Tibial nerve (tissue), 4 donors: ENCODE results near the gene ZBTB16. TPM values are rescaled to one million over a fixed set of nuclear protein-coding genes. Genes with fewer than 3 reads are reported as not detected.
A peak's percentile ranks its signal among the peaks of the same experiment; 100 is the strongest.

ENCODE experiments used
- DNase-seq, 2 donors: peaks; one replicate each; pipeline ENCODE4 v3.0.0-alpha.2; 2019; ENCODE audit warnings: low spot score in 2 of 2
- H3K27ac ChIP-seq, 4 donors: fragments of 200-600 bp; sonication (generic) in 3 of 4; one replicate each; pipeline ENCODE4 v1.5.1; 2017 to 2019; ENCODE audit warnings: mild to moderate bottlenecking in 1 of 4
- H3K27me3 ChIP-seq, 2 donors: fragments of 200-600 bp; sonication (generic) in 1 of 2; one replicate each; pipeline versions ENCODE4 v1.5.1 to v1.6.0; 2017 to 2019
- H3K36me3 ChIP-seq, 3 donors: fragments of 200-600 bp; sonication (generic); one replicate each; pipeline ENCODE4 v1.5.1; 2018 to 2019
- H3K4me1 ChIP-seq, 4 donors: fragments of 200-600 bp; sonication (generic) in 3 of 4; one replicate each; pipeline ENCODE4 v1.5.1; 2017 to 2019
- H3K4me3 ChIP-seq, 4 donors: fragments of 200-600 bp; sonication (generic) in 3 of 4; one replicate each; pipeline ENCODE4 v1.5.1; 2017 to 2019; ENCODE audit warnings: mild to moderate bottlenecking in 1 of 4, moderate library complexity in 1 of 4
- H3K9me3 ChIP-seq, 4 donors: fragments of 200-600 bp; sonication (generic) in 3 of 4; one replicate each; pipeline ENCODE4 v1.5.1; 2017 to 2019
- EP300 ChIP-seq, 2 donors: sonication (generic); formaldehyde crosslinking; IDR thresholded peaks; one replicate each; pipeline ENCODE4 v1.6.1; 2017; ENCODE audit warnings: antibody characterized with exemption in 2 of 2, mild to moderate bottlenecking in 1 of 2
- POLR2A ChIP-seq, 2 donors: fragments of 450-650 bp; IDR thresholded peaks; one replicate each; pipeline ENCODE4 v1.6.1; 2017; ENCODE audit warnings: antibody characterized with exemption in 2 of 2, mild to moderate bottlenecking in 2 of 2, moderate library complexity in 2 of 2
- WGBS, 2 donors: methylation state at CpG; one replicate each; pipeline ENCODE4 v1.1.5; 2018; 5-methylcytosine and 5-hydroxymethylcytosine counted together
- total RNA-seq, 4 donors: library from RNA; depleted of rRNA; stranded (reverse); fragments of >200 nt; gene quantifications; one replicate each; pipeline ENCODE4 v1.1.0, GENCODE V29; 2016
- TF ChIP-seq, protein P1 (sequence below), 5 experiments: fragments of 200-600 bp in 3 of 5; fragments of 450-650 bp in 2 of 5; sonication (generic) in 3 of 5; IDR thresholded peaks; one replicate each; pipeline ENCODE4 v1.5.1; 2016 to 2019; ENCODE audit warnings: antibody characterized with exemption in 5 of 5, mild to moderate bottlenecking in 3 of 5, moderate library complexity in 2 of 5

ZBTB16 gene
- total RNA-seq, 4 donors from 2014 or later: 405 to 756 (median 580) TPM

DNA sequence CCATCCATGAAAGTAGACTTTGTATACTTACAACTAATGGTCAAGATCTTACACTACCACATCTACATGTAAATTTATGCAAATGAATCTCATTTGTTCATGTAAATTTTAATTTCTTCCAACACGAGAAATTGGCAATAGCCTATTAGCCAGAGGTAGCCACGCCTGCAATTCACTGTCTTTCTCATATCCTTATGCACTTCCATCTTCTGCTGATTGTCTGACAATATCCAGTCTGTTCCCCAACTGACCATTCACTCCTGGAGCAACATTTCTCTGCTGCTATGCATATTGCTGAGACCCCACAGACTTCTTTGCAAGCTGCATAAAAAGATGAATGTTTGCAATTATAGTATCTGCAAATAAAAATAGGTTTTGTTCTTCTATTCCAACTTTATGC, 239.2 kb downstream of the ZBTB16 start:
- Histone ChIP-seq H3K27me3 (no peaks in the 10 kb centered on the region), H3K36me3 (peaks cover 0 to 57% (median 0%) of the 10 kb centered on the region in 3 donors), H3K9me3 (peaks cover 0 to 22% (median 5%) of the 10 kb centered on the region in 4 donors), H3K4me1 (peaks cover 0 to 30% (median 11%) of the 10 kb centered on the region in 4 donors), H3K27ac (peak overlapping the region in 2 of 4 donors; percentile 95 to 96), H3K4me3 (peak overlapping the region; percentile 29 to 57 (median 40))
- no peak for TF ChIP-seq POLR2A (IDR thresholded peaks at IDR 0.05)
- no peak for TF ChIP-seq EP300 (IDR thresholded peaks at IDR 0.05)
- TF ChIP-seq, protein P1, sequence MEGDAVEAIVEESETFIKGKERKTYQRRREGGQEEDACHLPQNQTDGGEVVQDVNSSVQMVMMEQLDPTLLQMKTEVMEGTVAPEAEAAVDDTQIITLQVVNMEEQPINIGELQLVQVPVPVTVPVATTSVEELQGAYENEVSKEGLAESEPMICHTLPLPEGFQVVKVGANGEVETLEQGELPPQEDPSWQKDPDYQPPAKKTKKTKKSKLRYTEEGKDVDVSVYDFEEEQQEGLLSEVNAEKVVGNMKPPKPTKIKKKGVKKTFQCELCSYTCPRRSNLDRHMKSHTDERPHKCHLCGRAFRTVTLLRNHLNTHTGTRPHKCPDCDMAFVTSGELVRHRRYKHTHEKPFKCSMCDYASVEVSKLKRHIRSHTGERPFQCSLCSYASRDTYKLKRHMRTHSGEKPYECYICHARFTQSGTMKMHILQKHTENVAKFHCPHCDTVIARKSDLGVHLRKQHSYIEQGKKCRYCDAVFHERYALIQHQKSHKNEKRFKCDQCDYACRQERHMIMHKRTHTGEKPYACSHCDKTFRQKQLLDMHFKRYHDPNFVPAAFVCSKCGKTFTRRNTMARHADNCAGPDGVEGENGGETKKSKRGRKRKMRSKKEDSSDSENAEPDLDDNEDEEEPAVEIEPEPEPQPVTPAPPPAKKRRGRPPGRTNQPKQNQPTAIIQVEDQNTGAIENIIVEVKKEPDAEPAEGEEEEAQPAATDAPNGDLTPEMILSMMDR (IDR thresholded peaks at IDR 0.05): no peak
- WGBS, 2 donors: 74 to 84% methylated on average over 2 of the region's 2 CpGs
- DNase-seq: no peak

Other genes with a start within 250 kb of the ZBTB16 start
- 10 to 100 TPM; 10.7 to 20.4 (median 15.4) TPM for gene USP28, start 184.1 kb upstream of the ZBTB16 start, total RNA-seq
- gene HTR3B, start 154.9 kb upstream of the ZBTB16 start, total RNA-seq: not detected
- not detected for gene HTR3A, start 84.6 kb upstream of the ZBTB16 start, total RNA-seq
- 1,000 to 10,000 TPM in 1 of 4 donors, 100 to 1,000 TPM in 3; 520 to 1,803 (median 896) TPM for gene NNMT, start 236.7 kb downstream of the ZBTB16 start, total RNA-seq